Measurements from ENCODE around the gene EWSR1. TPM values are rescaled to one million over a fixed set of nuclear protein-coding genes. Genes with fewer than 3 reads are reported as not detected.

The EWSR1 gene
- total and polyA plus RNA-seq, 2 donors (not counting 1 experiment from before 2014, with no cell fraction given): 281 to 295 TPM

GRCh38 chr22:29226351-29226981 lies 41.6 kb upstream of the EWSR1 start:
- ChIA-PET CTCF (interaction anchor here (0.7 to 1.1 kb wide), 3 partner anchors 21 to 451 kb away, joined by 3 to 5 read pairs (median 3); no protein-coding TSS in a partner anchor), POLR2A (interaction anchor here (0.6 kb wide), 1 partner anchor 622 kb away, joined by 3 read pairs; no protein-coding TSS in a partner anchor)
- intact Hi-C loops (cut with micrococcal nuclease): no loop called here
- H3K27ac ChIP-seq (ENCODE audit: low read length in 2 of 2): no peak overlapping the region
- Mint-ChIP-seq H3K27ac (no peak overlapping the region), H3K9me3 (ENCODE audit: insufficient read depth) (no peaks in the 10 kb centered on the region), H3K4me3 (no peak overlapping the region), H3K4me1 (no peaks in the 10 kb centered on the region), H3K27me3 (peaks cover 11% of the 10 kb centered on the region)
- no peaks in the 10 kb centered on the region for H4K20me1 ChIP-seq (ENCODE audit: control insufficient read depth, insufficient read depth, low read length, poor library complexity, severe bottlenecking)
- no peaks in the 10 kb centered on the region for H3K4me1 ChIP-seq (ENCODE audit: control insufficient read depth in 2 of 2, insufficient read depth in 2 of 2, low read length in 2 of 2)
- no peaks in the 10 kb centered on the region for H3K36me3 ChIP-seq (replicated peaks in 1 of 2; ENCODE audit: control extremely low read depth in 1 of 2, control insufficient read depth in 1 of 2, extremely low read depth in 1 of 2, insufficient read depth in 2 of 2, low read length in 1 of 2)
- ATAC-seq (ENCODE audit: low read depth): no peak
- H3K4me3 ChIP-seq (ENCODE audit: control extremely low read depth in 1 of 5, extremely low read depth in 1 of 5, insufficient read depth in 1 of 5, low read depth in 2 of 5, low read length in 4 of 5): no peak overlapping the region
- DNase-seq: no peak
- no peak overlapping the region for H3K4me2 ChIP-seq (replicated peaks; ENCODE audit: low read depth, low read length, poor library complexity, severe bottlenecking)
- no peaks in the 10 kb centered on the region for H3K9me3 ChIP-seq (ENCODE audit: control extremely low read depth in 1 of 3, control insufficient read depth in 2 of 3, insufficient read depth in 1 of 3, low read length in 2 of 3)
- TF ChIP-seq CTCF (IDR thresholded peaks at IDR 0.05) (no peak), EZH2 (IDR thresholded peaks at IDR 0.05; ENCODE audit: borderline replicate concordance, insufficient read depth, low read depth, low read length, poor library complexity, severe bottlenecking) (no peak)
- H3K79me2 ChIP-seq (ENCODE audit: control insufficient read depth, insufficient read depth, low read length): no peaks in the 10 kb centered on the region
- H3K9ac ChIP-seq (ENCODE audit: low read length): no peak overlapping the region
- WGBS (ENCODE audit: insufficient coverage): 95% methylated on average over 9 of the region's 11 CpGs
- H2AFZ ChIP-seq (ENCODE audit: insufficient read depth, low read depth, low read length, poor library complexity, severe bottlenecking): no peak overlapping the region
- peaks cover 0 to 12% (median 0%) of the 10 kb centered on the region in 4 experiments for H3K27me3 ChIP-seq (replicated peaks in 1 of 4; ENCODE audit: control extremely low read depth in 1 of 4, control insufficient read depth in 3 of 4, insufficient read depth in 4 of 4, low read length in 3 of 4)

All from B cell (primary cell).